Gastrocnemius medialis (tissue), 4 donors: ENCODE results near the gene VWA8. TPM values are rescaled to one million over a fixed set of nuclear protein-coding genes. Genes with fewer than 3 reads are reported as not detected.

Source experiments
- ATAC-seq, 2 donors: fragments of 150-250 bp; one replicate each; pipeline ENCODE4 v1.9.1; 2016
- DNase-seq, 2 donors: peaks; one replicate each; pipeline ENCODE4 v3.0.0-alpha.2; 2019
- H3K27ac ChIP-seq, 4 donors: fragments of 200-600 bp; sonication (generic); 1 replicate in 1 of 4; 2 replicates in 3 of 4; pipeline ENCODE4 v1.5.1; 2016 to 2018; ENCODE audit warnings: mild to moderate bottlenecking in 2 of 4, moderate library complexity in 1 of 4
- H3K27me3 ChIP-seq, 3 donors: fragments of 200-600 bp; sonication (generic) in 2 of 3; 1 replicate in 1 of 3; 2 replicates in 2 of 3; pipeline versions ENCODE4 v1.5.1 to v1.6.0; 2016 to 2019; ENCODE audit warnings: mild to moderate bottlenecking in 1 of 3, moderate library complexity in 1 of 3
- H3K36me3 ChIP-seq, 2 donors: fragments of 200-600 bp; sonication (generic) in 1 of 2; one replicate each; pipeline ENCODE4 v1.5.1; 2017 to 2018
- H3K4me1 ChIP-seq, 2 donors: fragments of 200-600 bp; sonication (generic) in 1 of 2; one replicate each; pipeline ENCODE4 v1.5.1; 2016 to 2017; ENCODE audit warnings: mild to moderate bottlenecking in 2 of 2
- H3K4me3 ChIP-seq, 4 donors: fragments of 200-600 bp; sonication (generic) in 3 of 4; 1 replicate in 1 of 4; 2 replicates in 3 of 4; pipeline ENCODE4 v1.5.1; 2016 to 2019; ENCODE audit warnings: mild to moderate bottlenecking in 2 of 4
- H3K9me3 ChIP-seq, 3 donors: fragments of 200-600 bp; sonication (generic) in 2 of 3; 1 replicate in 1 of 3; 2 replicates in 2 of 3; pipeline ENCODE4 v1.5.1; 2016 to 2019
- CTCF ChIP-seq, 5 experiments: fragments of 450-650 bp in 3 of 5; fragments of 200-600 bp in 2 of 5; sonication (generic) in 2 of 5; IDR thresholded peaks in 4 of 5; conservative IDR thresholded peaks in 1 of 5; 1 replicate in 4 of 5; 2 replicates in 1 of 5; pipeline ENCODE4 v1.5.1; 2016 to 2019; ENCODE audit warnings: antibody characterized with exemption in 5 of 5, mild to moderate bottlenecking in 3 of 5, moderate library complexity in 3 of 5
- POLR2A ChIP-seq, 2 donors: fragments of 450-650 bp; IDR thresholded peaks; one replicate each; pipeline ENCODE4 v1.6.1; 2017; ENCODE audit warnings: antibody characterized with exemption in 2 of 2, mild to moderate bottlenecking in 2 of 2, moderate library complexity in 2 of 2
- in situ Hi-C, 4 donors: fragments of 200-750 bp; cut with MboI; loops; one replicate each; pipeline versions ENCODE4 v1.15.0 to v1.8.0; 2017; ENCODE audit warnings: low sequenced_read_pairs in 4 of 4
- intact Hi-C: fragments of 100-400 bp; cut with DNase I; formaldehyde crosslinking; loops from one replicate; pipeline ENCODE4 v1.15.1; 2023; ENCODE audit warnings: low total_unique reads
- total RNA-seq, 4 donors: library from RNA; depleted of rRNA; stranded (reverse); fragments of >200 nt; gene quantifications; one replicate each; pipeline versions ENCODE4 v1.1.0 to v1.2.3, GENCODE V29; 2016

The VWA8 gene
- total RNA-seq, 4 donors from 2014 or later = 24.7 to 37.9 (median 29.7) TPM

- Histone ChIP-seq H3K4me3 (no peak overlapping the region), H3K27me3 (no peaks in the 10 kb centered on the region), H3K27ac (no peak overlapping the region), H3K4me1 (no peaks in the 10 kb centered on the region), H3K36me3 (no peaks in the 10 kb centered on the region), H3K9me3 (no peaks in the 10 kb centered on the region)
- ATAC-seq (no peak), DNase-seq (no peak)
- intact Hi-C loops (no loop called here), in situ Hi-C loops (no loop called here)
- no peak for TF ChIP-seq CTCF (IDR thresholded peaks at IDR 0.05 in 4 of 5, conservative IDR thresholded peaks at IDR 0.05 in 1 of 5)
- no peak for TF ChIP-seq POLR2A (IDR thresholded peaks at IDR 0.05)
These were observed 374.7 kb downstream of the VWA8 start for GRCh38 chr13:41586216-41586615.

GRCh38 chr13:41582027-41582463 is 378.9 kb downstream of the VWA8 start:
- ATAC-seq = no peak
- Histone ChIP-seq H3K9me3 (no peaks in the 10 kb centered on the region), H3K36me3 (no peaks in the 10 kb centered on the region), H3K27ac (no peak overlapping the region), H3K4me3 (no peak overlapping the region), H3K27me3 (no peaks in the 10 kb centered on the region), H3K4me1 (peaks cover 0 to 6% of the 10 kb centered on the region in 2 donors)
- in situ Hi-C loops (no loop called here), intact Hi-C loops (no loop called here)
- DNase-seq = no peak
- TF ChIP-seq CTCF (IDR thresholded peaks at IDR 0.05 in 4 of 5, conservative IDR thresholded peaks at IDR 0.05 in 1 of 5) = no peak
- TF ChIP-seq POLR2A (IDR thresholded peaks at IDR 0.05) = no peak

GRCh38 chr13:41580345-41580744 is 380.6 kb downstream of the VWA8 start:
- intact Hi-C loops (no loop called here), in situ Hi-C loops (no loop called here)
- H3K4me1 ChIP-seq = peaks cover 0 to 6% of the 10 kb centered on the region in 2 donors
- H3K27ac ChIP-seq = no peak overlapping the region
- TF ChIP-seq CTCF (IDR thresholded peaks at IDR 0.05 in 4 of 5, conservative IDR thresholded peaks at IDR 0.05 in 1 of 5) = no peak
- no peak for TF ChIP-seq POLR2A (IDR thresholded peaks at IDR 0.05)
- peaks cover 0 to 3% of the 10 kb centered on the region in 2 donors for H3K36me3 ChIP-seq
- ATAC-seq = no peak
- H3K9me3 ChIP-seq = no peaks in the 10 kb centered on the region
- H3K27me3 ChIP-seq = no peaks in the 10 kb centered on the region
- no peak overlapping the region for H3K4me3 ChIP-seq
- no peak for DNase-seq

- peaks cover 0 to 6% of the 10 kb centered on the region in 2 donors for H3K4me1 ChIP-seq
- TF ChIP-seq POLR2A (IDR thresholded peaks at IDR 0.05) = no peak
- H3K27me3 ChIP-seq = no peaks in the 10 kb centered on the region
- H3K36me3 ChIP-seq = peaks cover 0 to 7% of the 10 kb centered on the region in 2 donors
- in situ Hi-C loops = no loop called here
- intact Hi-C loops = no loop called here
- no peaks in the 10 kb centered on the region for H3K9me3 ChIP-seq
- no peak for DNase-seq
- no peak overlapping the region for H3K27ac ChIP-seq
- ATAC-seq = no peak
- no peak overlapping the region for H3K4me3 ChIP-seq
These were observed 381.0 kb downstream of the VWA8 start for GRCh38 chr13:41579881-41580280.

GRCh38 chr13:41579168-41579567 is 381.7 kb downstream of the VWA8 start:
- no peak overlapping the region for H3K4me3 ChIP-seq
- H3K9me3 ChIP-seq = no peaks in the 10 kb centered on the region
- peaks cover 0 to 6% of the 10 kb centered on the region in 2 donors for H3K4me1 ChIP-seq
- intact Hi-C loops = no loop called here
- no peak for TF ChIP-seq POLR2A (IDR thresholded peaks at IDR 0.05)
- TF ChIP-seq CTCF (IDR thresholded peaks at IDR 0.05 in 4 of 5, conservative IDR thresholded peaks at IDR 0.05 in 1 of 5) = no peak
- ATAC-seq (no peak), DNase-seq (no peak)
- peaks cover 0 to 9% of the 10 kb centered on the region in 2 donors for H3K36me3 ChIP-seq
- in situ Hi-C loops = no loop called here
- H3K27ac ChIP-seq = no peak overlapping the region
- H3K27me3 ChIP-seq = no peaks in the 10 kb centered on the region
